ENCODE measurements around the gene SVIL. TPM values are rescaled to one million over a fixed set of nuclear protein-coding genes. Genes with fewer than 3 reads are reported as not detected.

Gene SVIL
- polyA plus RNA-seq (2012; ENCODE audit: low read depth, missing spikeins), result 0.27 TPM

- FAIRE-seq (no peak), DNase-seq (ENCODE audit: insufficient read length, low spot score) (no peak)
- TF ChIP-seq POLR2AphosphoS5 (IDR thresholded peaks at IDR 0.05; ENCODE audit: low read depth, low read length) (no peak), SPI1 (IDR thresholded peaks at IDR 0.05; ENCODE audit: low read depth, low read length) (no peak), PAX5 (IDR thresholded peaks at IDR 0.05; ENCODE audit: insufficient read depth, low read length, severe bottlenecking) (no peak), POLR2A (IDR thresholded peaks at IDR 0.05; ENCODE audit: low read depth, low read length) (no peak), TAF1 (IDR thresholded peaks at IDR 0.05; ENCODE audit: low read depth, low read length) (no peak), POU2F2 (IDR thresholded peaks at IDR 0.05; ENCODE audit: low read depth, low read length) (no peak)
Observed at GRCh38 chr10:29634764-29635625, at the start of gene SVIL. Gene SVIL (minus strand): TSS chr10:29634971. CDS start chr10:29555058, 79,913 bp downstream.

GRCh38 chr10:29681676-29682448 is 47.1 kb upstream of the SVIL start:
- FAIRE-seq, result no peak
- no peak for DNase-seq (ENCODE audit: insufficient read length, low spot score)
- no peak for TF ChIP-seq POLR2A (IDR thresholded peaks at IDR 0.05; ENCODE audit: low read depth, low read length)
- TF ChIP-seq PAX5 (IDR thresholded peaks at IDR 0.05; ENCODE audit: insufficient read depth, low read length, severe bottlenecking), result no peak
- TF ChIP-seq SPI1 (IDR thresholded peaks at IDR 0.05; ENCODE audit: low read depth, low read length), result 0 out of 2 replicates have a peak, but pooled peaks have one; percentile 1

GRCh38 chr10:29680091-29680490 is 45.3 kb upstream of the SVIL start:
- FAIRE-seq (no peak), DNase-seq (ENCODE audit: insufficient read length, low spot score) (no peak)
- no peak for TF ChIP-seq POLR2AphosphoS5 (IDR thresholded peaks at IDR 0.05; ENCODE audit: low read depth, low read length)
- TF ChIP-seq TAF1 (IDR thresholded peaks at IDR 0.05; ENCODE audit: low read depth, low read length), result no peak
- TF ChIP-seq POU2F2 (IDR thresholded peaks at IDR 0.05; ENCODE audit: low read depth, low read length), result no peak
- TF ChIP-seq POLR2A (IDR thresholded peaks at IDR 0.05; ENCODE audit: low read depth, low read length), result no peak
- no peak for TF ChIP-seq PAX5 (IDR thresholded peaks at IDR 0.05; ENCODE audit: insufficient read depth, low read length, severe bottlenecking)
- no peak for TF ChIP-seq SPI1 (IDR thresholded peaks at IDR 0.05; ENCODE audit: low read depth, low read length)

GRCh38 chr10:29676732-29677131 is 42.0 kb upstream of the SVIL start:
- TF ChIP-seq POU2F2 (IDR thresholded peaks at IDR 0.05; ENCODE audit: low read depth, low read length) (no peak), POLR2AphosphoS5 (IDR thresholded peaks at IDR 0.05; ENCODE audit: low read depth, low read length) (no peak), POLR2A (IDR thresholded peaks at IDR 0.05; ENCODE audit: low read depth, low read length) (no peak)
- FAIRE-seq, result no peak
- no peak for DNase-seq (ENCODE audit: insufficient read length, low spot score)

- TF ChIP-seq SPI1 (IDR thresholded peaks at IDR 0.05; ENCODE audit: low read depth, low read length) (no peak), POU2F2 (IDR thresholded peaks at IDR 0.05; ENCODE audit: low read depth, low read length) (no peak), POLR2A (IDR thresholded peaks at IDR 0.05; ENCODE audit: low read depth, low read length) (no peak), POLR2AphosphoS5 (IDR thresholded peaks at IDR 0.05; ENCODE audit: low read depth, low read length) (no peak)
- no peak for DNase-seq (ENCODE audit: insufficient read length, low spot score)
- FAIRE-seq, result no peak
Observed at GRCh38 chr10:29675984-29676383, 41.2 kb upstream of the SVIL start.

GRCh38 chr10:29671968-29672367 is 37.2 kb upstream of the SVIL start:
- TF ChIP-seq PAX5 (IDR thresholded peaks at IDR 0.05; ENCODE audit: insufficient read depth, low read length, severe bottlenecking), result no peak
- no peak for TF ChIP-seq POLR2AphosphoS5 (IDR thresholded peaks at IDR 0.05; ENCODE audit: low read depth, low read length)
- no peak for TF ChIP-seq SPI1 (IDR thresholded peaks at IDR 0.05; ENCODE audit: low read depth, low read length)
- TF ChIP-seq POLR2A (IDR thresholded peaks at IDR 0.05; ENCODE audit: low read depth, low read length), result no peak
- no peak for TF ChIP-seq POU2F2 (IDR thresholded peaks at IDR 0.05; ENCODE audit: low read depth, low read length)
- no peak for TF ChIP-seq TAF1 (IDR thresholded peaks at IDR 0.05; ENCODE audit: low read depth, low read length)
- no peak for DNase-seq (ENCODE audit: insufficient read length, low spot score)
- no peak for FAIRE-seq

GRCh38 chr10:29671228-29671780 is 36.5 kb upstream of the SVIL start:
- TF ChIP-seq POU2F2 (IDR thresholded peaks at IDR 0.05; ENCODE audit: low read depth, low read length) (no peak), SPI1 (IDR thresholded peaks at IDR 0.05; ENCODE audit: low read depth, low read length) (no peak), PAX5 (IDR thresholded peaks at IDR 0.05; ENCODE audit: insufficient read depth, low read length, severe bottlenecking) (no peak), POLR2A (IDR thresholded peaks at IDR 0.05; ENCODE audit: low read depth, low read length) (no peak), TAF1 (IDR thresholded peaks at IDR 0.05; ENCODE audit: low read depth, low read length) (no peak), POLR2AphosphoS5 (IDR thresholded peaks at IDR 0.05; ENCODE audit: low read depth, low read length) (no peak)
- FAIRE-seq, result no peak
- DNase-seq (ENCODE audit: insufficient read length, low spot score), result no peak

- FAIRE-seq, result no peak
- DNase-seq (ENCODE audit: insufficient read length, low spot score), result no peak
- TF ChIP-seq POLR2A (IDR thresholded peaks at IDR 0.05; ENCODE audit: low read depth, low read length) (no peak), POU2F2 (IDR thresholded peaks at IDR 0.05; ENCODE audit: low read depth, low read length) (no peak), PAX5 (IDR thresholded peaks at IDR 0.05; ENCODE audit: insufficient read depth, low read length, severe bottlenecking) (no peak), TAF1 (IDR thresholded peaks at IDR 0.05; ENCODE audit: low read depth, low read length) (no peak), SPI1 (IDR thresholded peaks at IDR 0.05; ENCODE audit: low read depth, low read length) (no peak), POLR2AphosphoS5 (IDR thresholded peaks at IDR 0.05; ENCODE audit: low read depth, low read length) (no peak)
Observed at GRCh38 chr10:29670761-29671160, 36.0 kb upstream of the SVIL start.

GRCh38 chr10:29669149-29669548 is 34.4 kb upstream of the SVIL start:
- FAIRE-seq (no peak), DNase-seq (ENCODE audit: insufficient read length, low spot score) (no peak)
- TF ChIP-seq TAF1 (IDR thresholded peaks at IDR 0.05; ENCODE audit: low read depth, low read length), result no peak
- no peak for TF ChIP-seq POU2F2 (IDR thresholded peaks at IDR 0.05; ENCODE audit: low read depth, low read length)
- TF ChIP-seq POLR2AphosphoS5 (IDR thresholded peaks at IDR 0.05; ENCODE audit: low read depth, low read length), result no peak
- no peak for TF ChIP-seq PAX5 (IDR thresholded peaks at IDR 0.05; ENCODE audit: insufficient read depth, low read length, severe bottlenecking)
